Ishikawa (cell line): ENCODE measurements around the gene GID8.

Experiments used
- CEBPB ChIP-seq: IDR thresholded peaks from 2 replicates; pipeline ENCODE4 v1.6.1; 2012
- CREB1 ChIP-seq: IDR thresholded peaks from 2 replicates; pipeline ENCODE4 v1.6.1; 2012; ENCODE audit warnings: low read depth
- EGR1 ChIP-seq: IDR thresholded peaks from 2 replicates; pipeline ENCODE4 v1.6.1; 2012
- EP300 ChIP-seq: IDR thresholded peaks from 2 replicates; pipeline ENCODE4 v1.6.1; 2012; ENCODE audit warnings: borderline replicate concordance
- FOXM1 ChIP-seq: IDR thresholded peaks from 2 replicates; pipeline ENCODE4 v1.6.1; 2012; ENCODE audit warnings: low read depth, borderline replicate concordance
- NFIC ChIP-seq: IDR thresholded peaks from 2 replicates; pipeline ENCODE4 v1.6.1; 2012
- RAD21 ChIP-seq: IDR thresholded peaks from 2 replicates; pipeline ENCODE4 v1.6.1; 2012; ENCODE audit warnings: low read depth
- TAF1 ChIP-seq: IDR thresholded peaks from 2 replicates; pipeline ENCODE4 v1.6.1; 2012; ENCODE audit warnings: low read depth, mild to moderate bottlenecking
- TCF12 ChIP-seq: IDR thresholded peaks from 2 replicates; pipeline ENCODE4 v1.6.1; 2012; ENCODE audit warnings: low read depth
- TEAD4 ChIP-seq: IDR thresholded peaks from 2 replicates; pipeline ENCODE4 v1.6.1; 2012
- YY1 ChIP-seq: IDR thresholded peaks from 2 replicates; pipeline ENCODE4 v1.6.1; 2012; ENCODE audit warnings: low read depth
- ZBTB7A ChIP-seq: IDR thresholded peaks from 2 replicates; pipeline ENCODE4 v1.6.1; 2012; ENCODE audit warnings: low read depth
- TF ChIP-seq, protein P1 (sequence below): IDR thresholded peaks from 2 replicates; pipeline ENCODE4 v1.6.1; 2012
- TF ChIP-seq, protein P2 (sequence below): IDR thresholded peaks from 2 replicates; pipeline ENCODE4 v1.6.1; 2012
- TF ChIP-seq, protein P3 (sequence below): IDR thresholded peaks from 2 replicates; pipeline ENCODE4 v1.6.1; 2012; ENCODE audit warnings: low read depth, mild to moderate bottlenecking

GID8 gene

DNA sequence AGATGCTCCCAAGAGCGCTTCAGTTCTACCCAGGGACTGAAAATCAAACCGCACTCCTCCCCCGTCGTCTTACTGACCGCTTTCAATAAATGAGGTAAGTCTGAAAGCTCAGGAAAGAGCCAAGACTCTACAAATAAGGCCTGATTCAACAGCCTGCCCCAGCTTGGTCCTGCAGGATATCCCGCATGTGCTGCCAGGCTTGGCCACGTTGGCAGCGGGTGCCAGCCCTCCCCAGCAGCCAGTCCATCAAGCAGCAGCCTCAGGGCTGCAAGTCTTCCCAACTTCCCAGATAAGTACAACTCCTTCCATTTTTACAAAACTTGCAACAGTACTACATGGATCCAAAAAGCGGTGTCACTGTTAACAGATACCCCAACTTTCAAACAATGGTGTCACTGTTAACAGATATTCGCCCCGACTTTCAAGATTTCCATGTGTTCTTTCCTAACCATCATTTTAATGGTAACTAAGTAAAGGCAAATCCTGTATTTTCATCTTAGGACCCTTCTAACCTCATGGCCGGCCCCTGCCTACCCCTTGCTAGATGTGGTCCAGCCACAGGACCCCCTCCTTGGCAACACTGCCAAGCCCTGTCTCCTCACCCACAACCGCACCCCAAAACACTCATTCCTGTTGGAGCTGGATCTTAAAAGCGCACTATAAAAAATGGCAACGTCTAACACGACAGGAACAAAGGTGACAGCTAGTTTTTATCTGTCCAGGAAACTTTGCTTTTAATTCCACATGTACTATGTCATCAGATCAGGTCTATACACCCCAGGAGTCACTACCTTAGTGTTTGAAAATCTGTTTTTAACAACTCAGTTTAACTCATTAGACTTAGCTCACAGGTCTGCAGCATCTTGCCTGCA, 39.6 kb upstream of the GID8 start:
- TF ChIP-seq EP300 (no peak), NFIC (no peak)

DNA sequence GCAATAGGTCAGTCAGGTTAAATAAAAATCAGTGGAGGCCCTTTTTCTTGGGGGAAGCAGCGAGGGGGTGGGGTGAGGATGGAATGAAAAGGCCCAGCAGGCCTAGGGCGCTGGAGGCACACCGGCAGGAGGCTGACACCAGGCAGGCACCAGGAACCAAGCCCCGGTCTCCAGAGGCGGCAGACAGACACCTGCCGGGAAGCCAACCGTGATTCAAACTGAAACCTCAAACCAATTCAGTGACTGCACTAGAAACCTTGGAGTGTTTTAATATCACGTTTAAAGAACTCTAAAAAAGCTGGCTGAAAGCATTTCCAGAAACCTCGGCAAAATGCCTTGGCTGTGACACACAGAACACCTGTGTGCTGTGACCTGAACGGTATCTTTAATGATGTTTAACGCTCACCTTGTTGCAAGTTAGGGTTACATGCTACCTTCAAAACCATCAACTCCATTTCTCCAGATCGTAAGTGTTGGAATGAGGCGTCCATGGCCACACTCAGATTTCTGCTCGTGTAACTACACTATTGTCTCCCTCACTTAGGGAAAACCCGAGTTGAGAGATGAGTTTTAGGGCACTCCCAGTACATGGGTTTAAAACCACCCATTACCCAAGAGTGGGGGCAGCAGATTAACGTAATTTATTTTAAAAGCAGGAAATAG, 38.8 kb upstream of the GID8 start:
- no peak for TF ChIP-seq EP300
- TF ChIP-seq RAD21: no peak
- TF ChIP-seq TCF12: no peak
- no peak for TF ChIP-seq FOXM1
- no peak for TF ChIP-seq ZBTB7A
- no peak for TF ChIP-seq TAF1

DNA sequence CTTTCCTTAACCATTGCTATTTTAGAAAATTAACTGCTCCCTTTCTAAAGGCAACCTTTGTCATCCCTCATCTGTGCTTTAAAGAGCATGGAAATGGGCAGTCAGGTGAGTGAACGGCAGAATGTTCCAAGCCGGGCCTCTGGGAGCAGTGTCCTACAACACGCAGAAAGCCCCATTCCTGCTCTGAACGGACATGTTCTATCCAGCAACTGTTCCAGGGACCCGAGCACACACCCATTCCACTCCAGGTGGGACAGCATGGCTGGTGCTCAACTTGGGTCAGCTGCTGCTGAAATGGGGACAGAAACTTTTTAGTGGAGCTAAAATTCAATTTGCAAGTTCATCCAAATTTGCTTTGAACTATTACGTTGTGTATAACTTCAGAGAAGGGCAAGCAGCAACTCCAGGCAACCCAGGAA, 38.3 kb upstream of the GID8 start:
- TF ChIP-seq EGR1: no peak
- no peak for TF ChIP-seq ZBTB7A
- TF ChIP-seq, protein P1, sequence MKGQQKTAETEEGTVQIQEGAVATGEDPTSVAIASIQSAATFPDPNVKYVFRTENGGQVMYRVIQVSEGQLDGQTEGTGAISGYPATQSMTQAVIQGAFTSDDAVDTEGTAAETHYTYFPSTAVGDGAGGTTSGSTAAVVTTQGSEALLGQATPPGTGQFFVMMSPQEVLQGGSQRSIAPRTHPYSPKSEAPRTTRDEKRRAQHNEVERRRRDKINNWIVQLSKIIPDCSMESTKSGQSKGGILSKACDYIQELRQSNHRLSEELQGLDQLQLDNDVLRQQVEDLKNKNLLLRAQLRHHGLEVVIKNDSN: no peak
- no peak for TF ChIP-seq YY1
- TF ChIP-seq TAF1: no peak
- TF ChIP-seq FOXM1: no peak
- no peak for TF ChIP-seq NFIC
- TF ChIP-seq, protein P2, sequence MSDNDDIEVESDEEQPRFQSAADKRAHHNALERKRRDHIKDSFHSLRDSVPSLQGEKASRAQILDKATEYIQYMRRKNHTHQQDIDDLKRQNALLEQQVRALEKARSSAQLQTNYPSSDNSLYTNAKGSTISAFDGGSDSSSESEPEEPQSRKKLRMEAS: no peak
- no peak for TF ChIP-seq EP300
- no peak for TF ChIP-seq CREB1
- TF ChIP-seq TEAD4: no peak
- TF ChIP-seq RAD21: no peak
- TF ChIP-seq, protein P3, sequence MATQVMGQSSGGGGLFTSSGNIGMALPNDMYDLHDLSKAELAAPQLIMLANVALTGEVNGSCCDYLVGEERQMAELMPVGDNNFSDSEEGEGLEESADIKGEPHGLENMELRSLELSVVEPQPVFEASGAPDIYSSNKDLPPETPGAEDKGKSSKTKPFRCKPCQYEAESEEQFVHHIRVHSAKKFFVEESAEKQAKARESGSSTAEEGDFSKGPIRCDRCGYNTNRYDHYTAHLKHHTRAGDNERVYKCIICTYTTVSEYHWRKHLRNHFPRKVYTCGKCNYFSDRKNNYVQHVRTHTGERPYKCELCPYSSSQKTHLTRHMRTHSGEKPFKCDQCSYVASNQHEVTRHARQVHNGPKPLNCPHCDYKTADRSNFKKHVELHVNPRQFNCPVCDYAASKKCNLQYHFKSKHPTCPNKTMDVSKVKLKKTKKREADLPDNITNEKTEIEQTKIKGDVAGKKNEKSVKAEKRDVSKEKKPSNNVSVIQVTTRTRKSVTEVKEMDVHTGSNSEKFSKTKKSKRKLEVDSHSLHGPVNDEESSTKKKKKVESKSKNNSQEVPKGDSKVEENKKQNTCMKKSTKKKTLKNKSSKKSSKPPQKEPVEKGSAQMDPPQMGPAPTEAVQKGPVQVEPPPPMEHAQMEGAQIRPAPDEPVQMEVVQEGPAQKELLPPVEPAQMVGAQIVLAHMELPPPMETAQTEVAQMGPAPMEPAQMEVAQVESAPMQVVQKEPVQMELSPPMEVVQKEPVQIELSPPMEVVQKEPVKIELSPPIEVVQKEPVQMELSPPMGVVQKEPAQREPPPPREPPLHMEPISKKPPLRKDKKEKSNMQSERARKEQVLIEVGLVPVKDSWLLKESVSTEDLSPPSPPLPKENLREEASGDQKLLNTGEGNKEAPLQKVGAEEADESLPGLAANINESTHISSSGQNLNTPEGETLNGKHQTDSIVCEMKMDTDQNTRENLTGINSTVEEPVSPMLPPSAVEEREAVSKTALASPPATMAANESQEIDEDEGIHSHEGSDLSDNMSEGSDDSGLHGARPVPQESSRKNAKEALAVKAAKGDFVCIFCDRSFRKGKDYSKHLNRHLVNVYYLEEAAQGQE: no peak
- TF ChIP-seq CEBPB: no peak

DNA sequence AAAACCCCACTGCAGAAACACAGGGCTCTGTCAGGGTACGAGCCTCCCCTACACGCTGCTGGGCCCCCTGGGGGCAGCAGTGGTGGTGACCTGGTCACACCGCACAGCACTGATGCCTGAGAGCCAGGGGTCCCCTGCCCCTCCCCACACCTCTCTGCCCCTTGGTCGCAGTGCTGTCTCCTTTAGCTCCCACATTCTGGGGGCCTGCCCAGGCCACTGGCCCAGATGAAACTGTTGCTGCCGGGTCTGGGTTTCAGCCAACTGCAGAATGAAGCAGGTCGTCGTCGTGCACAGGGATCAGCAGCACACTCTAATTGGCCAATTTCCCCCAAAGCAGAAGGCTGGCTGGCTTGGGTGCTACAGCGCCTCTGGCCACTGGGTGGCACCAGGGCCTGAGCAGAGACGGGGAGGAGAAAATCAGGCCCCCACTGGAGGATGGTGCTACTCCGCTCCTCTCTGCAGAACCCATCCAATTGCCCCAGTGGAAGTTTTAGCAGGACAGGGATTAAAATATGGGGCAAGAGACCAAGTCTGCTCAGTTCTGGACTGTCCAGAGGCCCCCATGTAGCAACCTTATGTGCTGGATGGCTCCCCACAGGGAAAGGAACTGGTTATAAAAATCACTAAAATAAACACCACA, 37.8 kb upstream of the GID8 start:
- TF ChIP-seq, protein P1: no peak
- TF ChIP-seq CREB1: no peak
- no peak for TF ChIP-seq NFIC
- peak; percentile 61 for TF ChIP-seq RAD21
- TF ChIP-seq YY1: no peak
- TF ChIP-seq, protein P2: peak; percentile 26; the same call in 1 of the 2 replicates
- TF ChIP-seq EP300: 0 out of 2 replicates have a peak, but pooled peaks have one; percentile 6

DNA sequence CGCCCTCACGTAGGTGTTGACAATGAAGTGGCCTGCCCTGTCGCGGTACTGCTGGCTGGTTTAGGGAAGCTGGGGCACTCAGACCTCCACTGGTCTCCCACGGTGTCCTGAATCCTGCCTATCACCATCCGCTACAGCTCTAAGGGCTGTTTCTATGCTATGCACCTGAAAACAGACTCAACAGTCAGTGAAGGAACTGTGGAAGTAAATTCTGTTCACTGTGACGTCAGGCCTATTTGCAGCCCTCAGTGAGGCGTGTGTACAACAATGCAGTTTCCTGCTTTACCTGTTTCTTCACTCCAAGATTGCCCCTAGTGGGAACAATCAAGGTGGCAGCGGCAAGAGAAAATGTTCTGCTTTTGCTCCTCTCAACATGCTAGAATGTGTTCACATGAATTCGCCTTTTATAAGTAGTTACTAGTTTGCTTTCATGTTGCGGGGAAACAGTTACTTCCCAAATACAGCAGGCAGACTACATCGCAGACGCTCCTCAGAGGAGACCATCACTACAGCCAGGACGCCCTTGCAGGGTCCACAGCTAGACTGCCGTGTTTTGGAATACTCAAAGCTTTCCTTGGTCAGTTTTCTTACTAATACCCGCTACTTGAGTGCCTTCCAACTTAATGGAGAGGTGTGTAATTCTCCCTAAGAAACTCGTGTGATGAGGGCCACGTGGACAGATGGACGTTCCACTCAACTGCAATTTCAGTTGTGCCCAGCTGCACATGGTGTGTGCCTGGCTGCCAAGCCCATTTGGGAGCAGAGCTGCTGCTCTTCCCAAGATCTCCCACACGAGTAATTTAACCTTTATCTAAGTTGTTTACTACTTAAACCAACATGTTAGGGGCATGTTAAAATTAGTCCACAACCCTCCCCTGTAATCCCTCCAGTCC, 37.0 kb upstream of the GID8 start:
- TF ChIP-seq TCF12 (no peak), YY1 (no peak), RAD21 (no peak), EP300 (no peak), CEBPB (no peak), CREB1 (no peak), ZBTB7A (no peak), EGR1 (no peak), NFIC (no peak)
- TF ChIP-seq, protein P2: no peak
- TF ChIP-seq, protein P3: no peak
